NCI-H128 (cell line): Measurements from ENCODE around the gene UGT1A9.
"Not testable (repeated sequence)": the region's sequence is repeated elsewhere in the genome, so short reads cannot be mapped to it uniquely, and the experiment has no call there.

Experiments used
- DNase-seq: peaks from one replicate; lab custom pipeline; 2025; ENCODE audit not compliant: unreplicated experiment; lab: John Stamatoyannopoulos, UW

The UGT1A9 gene

GRCh38 chr2:233671290-233672161 is at the start of gene UGT1A9:
Gene UGT1A9 (plus strand): TSS chr2:233671898. CDS start chr2:233671935, 37 bp downstream.
- DNase-seq = no peak

- no peak for DNase-seq
Measured at GRCh38 chr2:233627331-233628025, 44.2 kb upstream of the UGT1A9 start.

- DNase-seq = not testable (repeated sequence)
Measured at GRCh38 chr2:233636306-233636705, 35.4 kb upstream of the UGT1A9 start, which contains the start of gene UGT1A10. Gene UGT1A10 (plus strand): TSS chr2:233636448. CDS start chr2:233636523, 75 bp downstream.

- no peak for DNase-seq
Measured at GRCh38 chr2:233638836-233639235, 32.9 kb upstream of the UGT1A9 start.

- no peak for DNase-seq
Measured at GRCh38 chr2:233639860-233640259, 31.8 kb upstream of the UGT1A9 start.

GRCh38 chr2:233643128-233643527 is 28.6 kb upstream of the UGT1A9 start:
- DNase-seq = no peak

- DNase-seq = not testable (repeated sequence)
Measured at GRCh38 chr2:233646033-233646432, 25.7 kb upstream of the UGT1A9 start.

- no peak for DNase-seq
Measured at GRCh38 chr2:233650981-233651380, 20.7 kb upstream of the UGT1A9 start.

- DNase-seq = no peak
Measured at GRCh38 chr2:233651430-233651829, 20.3 kb upstream of the UGT1A9 start.

GRCh38 chr2:233654501-233654900 is 17.2 kb upstream of the UGT1A9 start:
- no peak for DNase-seq

- DNase-seq = no peak
Measured at GRCh38 chr2:233655043-233655442, 16.7 kb upstream of the UGT1A9 start.

GRCh38 chr2:233655943-233656342 is 15.8 kb upstream of the UGT1A9 start:
- DNase-seq = not testable (repeated sequence)

GRCh38 chr2:233656443-233656842 is 15.3 kb upstream of the UGT1A9 start:
- DNase-seq = no peak

- no peak for DNase-seq
Measured at GRCh38 chr2:233658610-233659009, 13.1 kb upstream of the UGT1A9 start.

- no peak for DNase-seq
Measured at GRCh38 chr2:233663911-233664310, 7.8 kb upstream of the UGT1A9 start.

GRCh38 chr2:233668605-233669260 is 3.0 kb upstream of the UGT1A9 start:
- DNase-seq = no peak

- DNase-seq = no peak
Measured at GRCh38 chr2:233672886-233673285, 1.2 kb downstream of the UGT1A9 start.

GRCh38 chr2:233673896-233674295 is 2.2 kb downstream of the UGT1A9 start:
- no peak for DNase-seq

GRCh38 chr2:233674314-233674713 is 2.6 kb downstream of the UGT1A9 start:
- DNase-seq = no peak

GRCh38 chr2:233674995-233675394 is 3.3 kb downstream of the UGT1A9 start:
- no peak for DNase-seq

GRCh38 chr2:233676046-233676445 is 4.3 kb downstream of the UGT1A9 start:
- no peak for DNase-seq

- no peak for DNase-seq
Measured at GRCh38 chr2:233679196-233679595, 7.5 kb downstream of the UGT1A9 start.
